HepG2 (cell line): Measurements from ENCODE around the gene CRMP1. TPM values are rescaled to one million over a fixed set of nuclear protein-coding genes. Genes with fewer than 3 reads are reported as not detected.

Source experiments
- ATAC-seq: fragments of 200-7000 bp; cut with Tn5 transposase; 3 replicates; pipeline ENCODE4 v1.9.1; 2020; ENCODE audit warnings: mild to moderate bottlenecking, moderate library complexity
- BruUV-seq: library from RNA; stranded (reverse); fragments of 400-500 nt; replicated peaks from 2 replicates; lab custom pipeline; 2021; lab: Mats Ljungman, UMichigan
- CTCF ChIA-PET: fragments of 300-600 bp; formaldehyde crosslinking; extraction: SDS; loops from one replicate; lab custom pipeline; 2021; ENCODE audit warnings: low total read pairs, inconsistent platforms, low intra/inter-chr PET ratio; lab: Yijun Ruan, JAX
- POLR2A ChIA-PET: fragments of 350-600 bp; sonication (Branson Sonifier 250); formaldehyde crosslinking; loops from one replicate; lab custom pipeline; 2020; ENCODE audit warnings: antibody characterized with exemption, inconsistent platforms; lab: Yijun Ruan, JAX
- DNase-seq: peaks from one replicate; pipeline ENCODE4 v3.0.0-alpha.2; 2015; ENCODE audit warnings: low spot score
- FAIRE-seq: peaks from 3 replicates; lab custom pipeline; 2011; peaks lifted over from hg19 to GRCh38; lab: Jason Lieb, UNC
- H2AFZ ChIP-seq: one replicate; pipeline ENCODE4 v1.6.1; 2011; ENCODE audit warnings: low read length, inconsistent platforms
- H3K27ac ChIP-seq: fragments of 300-600 bp; 3 replicates; pipeline ENCODE4 v1.8.0; 2011; ENCODE audit warnings: mixed run types, mild to moderate bottlenecking, mixed read lengths, low read length, inconsistent platforms; ENCODE audit not compliant: insufficient read depth; ENCODE audit errors: extremely low read length
- H3K27me3 ChIP-seq, 2 experiments: fragments of 200-600 bp in 1 of 2; 2 replicates in 1 of 2; 3 replicates in 1 of 2; pipeline versions ENCODE4 v1.6.0 to v1.8.0; 2011; ENCODE audit warnings: low read length in 2 of 2, mild to moderate bottlenecking in 2 of 2, moderate library complexity in 2 of 2, inconsistent platforms in 1 of 2; ENCODE audit not compliant: insufficient read depth in 2 of 2, control insufficient read depth in 1 of 2
- H3K36me3 ChIP-seq, 2 experiments: fragments of 200-600 bp in 1 of 2; replicated peaks in 1 of 2; 2 replicates in 1 of 2; 3 replicates in 1 of 2; pipeline versions ENCODE4 v1.5.1 to v1.8.0; 2011; ENCODE audit warnings: low read length in 2 of 2, inconsistent platforms in 1 of 2; ENCODE audit not compliant: insufficient read depth in 2 of 2, control insufficient read depth in 1 of 2
- H3K4me1 ChIP-seq: 2 replicates; pipeline ENCODE4 v1.5.1; 2012; ENCODE audit warnings: low read length, inconsistent platforms; ENCODE audit not compliant: insufficient read depth
- H3K4me2 ChIP-seq: 2 replicates; pipeline ENCODE4 v1.6.0; 2011; ENCODE audit warnings: low read depth, low read length, inconsistent platforms
- H3K4me3 ChIP-seq, 3 experiments: fragments of 200-600 bp in 1 of 3; sonication (generic), shearing (Covaris generic) in 1 of 3; replicated peaks in 1 of 3; 2 replicates each; pipeline ENCODE4 v1.5.1; 2011 to 2016; ENCODE audit warnings: low read length in 3 of 3, inconsistent platforms in 2 of 3, low read depth in 2 of 3, mild to moderate bottlenecking in 2 of 3, control low read depth in 1 of 3, mixed read lengths in 1 of 3; ENCODE audit not compliant: insufficient read depth in 1 of 3
- H3K79me2 ChIP-seq: one replicate; pipeline ENCODE4 v1.6.1; 2011; ENCODE audit warnings: low read length, inconsistent platforms; ENCODE audit not compliant: insufficient read depth
- H3K9ac ChIP-seq: 2 replicates; pipeline ENCODE4 v1.6.0; 2011; ENCODE audit warnings: mild to moderate bottlenecking, low read depth, low read length, inconsistent platforms; ENCODE audit not compliant: insufficient read depth
- H3K9me3 ChIP-seq: 2 replicates; pipeline ENCODE4 v1.5.1; 2012; ENCODE audit warnings: mild to moderate bottlenecking, low read length
- H4K20me1 ChIP-seq: 2 replicates; pipeline ENCODE4 v1.6.0; 2011; ENCODE audit warnings: inconsistent platforms, mild to moderate bottlenecking, low read length, moderate library complexity; ENCODE audit not compliant: insufficient read depth
- ADNP ChIP-seq: sonication (generic); formaldehyde crosslinking; IDR thresholded peaks from 2 replicates; pipeline ENCODE4 v1.4.0; 2020; ENCODE audit warnings: missing genetic modification reagents
- ATRX ChIP-seq: sonication (generic); formaldehyde crosslinking; IDR thresholded peaks from 2 replicates; pipeline ENCODE4 v1.4.0; 2020; ENCODE audit warnings: missing genetic modification reagents, borderline replicate concordance
- BRD4 ChIP-seq: sonication (generic); formaldehyde crosslinking; IDR thresholded peaks from 2 replicates; pipeline ENCODE4 v1.4.0; 2020; ENCODE audit warnings: missing genetic modification reagents
- KDM4B ChIP-seq: sonication (generic); formaldehyde crosslinking; IDR thresholded peaks from 2 replicates; pipeline ENCODE4 v1.4.0; 2020; ENCODE audit warnings: missing genetic modification reagents
- KLF6 ChIP-seq: IDR thresholded peaks from 2 replicates; pipeline ENCODE4 v1.8.0; 2016; ENCODE audit warnings: missing biosample characterization, missing genetic modification reagents
- MYPOP ChIP-seq: sonication (generic); formaldehyde crosslinking; IDR thresholded peaks from 2 replicates; pipeline ENCODE4 v1.8.1; 2023; ENCODE audit warnings: mild to moderate bottlenecking, moderate library complexity, missing genetic modification reagents
- NCOA1 ChIP-seq: sonication (generic); formaldehyde crosslinking; IDR thresholded peaks from 2 replicates; pipeline ENCODE4 v1.9.0; 2021; ENCODE audit warnings: missing genetic modification reagents
- NCOA2 ChIP-seq: sonication (generic); formaldehyde crosslinking; IDR thresholded peaks from 2 replicates; pipeline ENCODE4 v1.8.0; 2022; ENCODE audit warnings: inconsistent platforms
- PAXIP1 ChIP-seq: sonication (generic); formaldehyde crosslinking; conservative IDR thresholded peaks from 2 replicates; pipeline ENCODE4 v1.4.0; 2020; ENCODE audit warnings: mild to moderate bottlenecking, missing genetic modification reagents, moderate library complexity
- TEAD2 ChIP-seq: sonication (generic); formaldehyde crosslinking; IDR thresholded peaks from 2 replicates; pipeline ENCODE4 v1.9.0; 2021; ENCODE audit warnings: missing genetic modification reagents
- ZFP62 ChIP-seq: sonication (generic); formaldehyde crosslinking; IDR thresholded peaks from 2 replicates; pipeline ENCODE4 v1.4.0; 2020; ENCODE audit warnings: missing genetic modification reagents
- ZNF281 ChIP-seq: sonication (generic); formaldehyde crosslinking; IDR thresholded peaks from 2 replicates; pipeline ENCODE4 v1.4.0; 2020; ENCODE audit warnings: missing genetic modification reagents, borderline replicate concordance
- ZNF333 ChIP-seq: sonication (generic); formaldehyde crosslinking; IDR thresholded peaks from 2 replicates; pipeline ENCODE4 v1.4.0; 2020; ENCODE audit warnings: mild to moderate bottlenecking, missing genetic modification reagents, borderline replicate concordance
- ZNF350 ChIP-seq: sonication (generic); formaldehyde crosslinking; IDR thresholded peaks from 2 replicates; pipeline ENCODE4 v1.4.0; 2020; ENCODE audit warnings: mild to moderate bottlenecking, low read depth, missing genetic modification reagents, borderline replicate concordance
- ZNF513 ChIP-seq: sonication (generic); formaldehyde crosslinking; conservative IDR thresholded peaks from 2 replicates; pipeline ENCODE4 v1.5.0; 2020; ENCODE audit warnings: missing genetic modification reagents
- ZNF530 ChIP-seq: sonication (generic); formaldehyde crosslinking; IDR thresholded peaks from 2 replicates; pipeline ENCODE4 v1.5.0; 2020; ENCODE audit warnings: low read depth, mild to moderate bottlenecking, missing genetic modification reagents
- ZNF761 ChIP-seq: sonication (generic); formaldehyde crosslinking; conservative IDR thresholded peaks from 2 replicates; pipeline ENCODE4 v1.4.0; 2020; ENCODE audit warnings: mild to moderate bottlenecking, missing genetic modification reagents
- ZSCAN30 ChIP-seq: sonication (generic); formaldehyde crosslinking; IDR thresholded peaks from 2 replicates; pipeline ENCODE4 v1.5.0; 2020; ENCODE audit warnings: mild to moderate bottlenecking, missing genetic modification reagents
- WGBS: methylation state at CpG from one replicate; pipeline ENCODE4 v1.1.6; 2017; ENCODE audit warnings: low lambda C conversion rate; 5-methylcytosine and 5-hydroxymethylcytosine counted together
- in situ Hi-C: cut with HindIII; loops from 2 replicates; pipeline ENCODE4 v1.10.0; 2017; ENCODE audit warnings: low pct_unique_long_range_greater_than_20kb; ENCODE audit not compliant: extremely low pct_ligation_motif_present
- intact Hi-C: fragments of 100-400 bp; cut with micrococcal nuclease; formaldehyde crosslinking; loops from one replicate; pipeline ENCODE4 v1.10.0; 2022; ENCODE audit not compliant: unreplicated experiment
- polyA plus RNA-seq, 8 experiments: library from polyadenylated mRNA; depleted of rRNA in 3 of 8; stranded (reverse) in 7 of 8; unstranded in 1 of 8; fragments of >200 nt; fragmentation: Illumina TruSeq in 4 of 8; extraction: Trizol in 4 of 8; gene quantifications; 2 replicates each; pipeline versions ENCODE4 v1.2.1 to v1.2.3, GENCODE V29; 2011 to 2016; ENCODE audit warnings: low read depth in 4 of 8, missing spikeins in 1 of 8, mixed read lengths in 1 of 8; ENCODE audit not compliant: insufficient read depth in 1 of 8
- total RNA-seq, 5 experiments: library from RNA; depleted of rRNA; stranded (reverse); fragments of >200 nt; fragmentation: Illumina TruSeq; extraction: Trizol; gene quantifications; 2 replicates each; pipeline ENCODE4 v1.2.3, GENCODE V29; 2016; ENCODE audit warnings: low read depth in 1 of 5

CRMP1 gene
- total and polyA plus RNA-seq, 2 of the 13 experiments (the other 11 are each of a cell fraction or from before 2014, with no cell fraction given), result not detected

- Histone ChIP-seq H3K27ac (no peak overlapping the region), H4K20me1 (no peaks in the 10 kb centered on the region), H3K27me3 (no peaks in the 10 kb centered on the region; a peak in 1 of 5 replicates), H3K4me1 (no peaks in the 10 kb centered on the region), H3K9ac (no peak overlapping the region), H3K4me3 (no peak overlapping the region), H3K9me3 (no peaks in the 10 kb centered on the region), H3K36me3 (peaks cover 10 to 15% of the 10 kb centered on the region in 2 experiments; a peak in 4 of 5 replicates), H3K4me2 (no peak overlapping the region), H2AFZ (no peak overlapping the region), H3K79me2 (no peaks in the 10 kb centered on the region)
- ATAC-seq (no peak), DNase-seq (no peak), FAIRE-seq (no peak)
- BruUV-seq, result no TSS peak
- intact Hi-C loops, result loop anchor here (1.0 to 5.0 kb wide), 2 partner anchors 79 to 739 kb away; partner anchors contain the start of gene STK32B
- POLR2A ChIA-PET, result no interaction called here
- 97% methylated on average over 3 of the region's 3 CpGs for WGBS
- TF ChIP-seq KLF6 (CRISPR knock-in tag) (no peak), KDM4B (CRISPR knock-in tag) (no peak), MYPOP (no peak), ADNP (no peak), ZNF281 (CRISPR knock-in tag) (no peak), ATRX (CRISPR knock-in tag) (no peak), TEAD2 (CRISPR knock-in tag) (no peak), PAXIP1 (CRISPR knock-in tag) (no peak), NCOA1 (CRISPR knock-in tag) (no peak), ZSCAN30 (CRISPR knock-in tag) (no peak), BRD4 (CRISPR knock-in tag) (no peak), ZFP62 (CRISPR knock-in tag) (no peak), ZNF513 (CRISPR knock-in tag) (no peak), NCOA2 (CRISPR knock-in tag) (no peak), ZNF350 (no peak), ZNF333 (CRISPR knock-in tag) (no peak), ZNF530 (CRISPR knock-in tag) (no peak), ZNF761 (no peak)
- CTCF ChIA-PET, result interaction anchor here (2.5 kb wide), 1 partner anchor 392 kb away, joined by 12 read pairs; no protein-coding TSS in a partner anchor
- in situ Hi-C loops, result no loop called here
Observed at GRCh38 chr4:5791654-5792053, 101.2 kb downstream of the CRMP1 start.
